HEK293 (cell line): Measurements from ENCODE around the gene TRIAP1.

Experiments used
- CTCF ChIA-PET: fragments of 350-600 bp; formaldehyde crosslinking; extraction: SDS; loops from one replicate; lab custom pipeline; 2021; ENCODE audit warnings: antibody characterized with exemption; lab: Yijun Ruan, JAX
- POLR2A ChIA-PET: fragments of 300-600 bp; formaldehyde crosslinking; extraction: SDS; loops from one replicate; lab custom pipeline; 2020; ENCODE audit warnings: antibody characterized with exemption, inconsistent platforms; lab: Yijun Ruan, JAX
- H3K27ac ChIP-seq: fragments of 200-500 bp; sonication (Bioruptor generic); 2 replicates; pipeline ENCODE4 v1.5.1; 2014; ENCODE audit warnings: low read depth, low read length, control low read depth, inconsistent platforms; ENCODE audit errors: extremely low read depth
- H3K36me3 ChIP-seq, 2 experiments: fragments of 200-500 bp in 1 of 2; sonication (Bioruptor generic) in 1 of 2; 1 replicate in 1 of 2; 2 replicates in 1 of 2; pipeline ENCODE4 v1.5.1; 2014 to 2017; ENCODE audit warnings: inconsistent platforms in 2 of 2, low read length in 2 of 2; ENCODE audit not compliant: control insufficient read depth in 2 of 2, insufficient read depth in 1 of 2
- H3K4me1 ChIP-seq: fragments of 200-500 bp; sonication (Bioruptor generic); 2 replicates; pipeline ENCODE4 v1.5.1; 2014; ENCODE audit warnings: mild to moderate bottlenecking, low read length, inconsistent platforms; ENCODE audit not compliant: control insufficient read depth, insufficient read depth
- H3K4me3 ChIP-seq: 2 replicates; pipeline ENCODE4 v1.5.1; 2011; ENCODE audit warnings: low read depth, mild to moderate bottlenecking, control low read depth, low read length, moderate library complexity
- H3K9me3 ChIP-seq: fragments of 200-500 bp; sonication (Bioruptor generic); 2 replicates; pipeline ENCODE4 v1.5.1; 2014; ENCODE audit warnings: low read depth, low read length, inconsistent platforms; ENCODE audit not compliant: control insufficient read depth, insufficient read depth
- KLF10 ChIP-seq: fragments of 450-650 bp; IDR thresholded peaks from 2 replicates; pipeline ENCODE4 v1.5.1; 2018; ENCODE audit warnings: missing biosample characterization, mild to moderate bottlenecking, missing genetic modification characterization
- MZF1 ChIP-seq: fragments of 450-650 bp; formaldehyde crosslinking; IDR thresholded peaks from 2 replicates; pipeline ENCODE4 v1.5.1; 2017; ENCODE audit warnings: missing biosample characterization, missing genetic modification characterization, borderline replicate concordance
- TCF7L2 ChIP-seq: IDR thresholded peaks from 2 replicates; pipeline ENCODE4 v1.6.1; 2011; ENCODE audit warnings: low read depth, mild to moderate bottlenecking, inconsistent platforms, low read length, moderate library complexity, borderline replicate concordance
- ZFP69B ChIP-seq: fragments of 450-650 bp; formaldehyde crosslinking; IDR thresholded peaks from 2 replicates; pipeline ENCODE4 v1.5.1; 2016; ENCODE audit warnings: missing biosample characterization, missing genetic modification characterization
- ZNF121 ChIP-seq: fragments of 450-650 bp; formaldehyde crosslinking; IDR thresholded peaks from 2 replicates; pipeline ENCODE4 v1.5.1; 2016; ENCODE audit warnings: missing biosample characterization, missing genetic modification characterization
- ZNF169 ChIP-seq: fragments of 450-650 bp; formaldehyde crosslinking; IDR thresholded peaks from 2 replicates; pipeline ENCODE4 v1.5.1; 2016; ENCODE audit warnings: missing biosample characterization, missing genetic modification characterization
- ZNF211 ChIP-seq: fragments of 450-650 bp; formaldehyde crosslinking; IDR thresholded peaks from 2 replicates; pipeline ENCODE4 v1.5.1; 2016; ENCODE audit warnings: low read depth, missing biosample characterization, missing genetic modification characterization
- ZNF221 ChIP-seq: fragments of 450-650 bp; formaldehyde crosslinking; IDR thresholded peaks from 2 replicates; pipeline ENCODE4 v1.5.1; 2017; ENCODE audit warnings: missing biosample characterization, missing genetic modification characterization, borderline replicate concordance
- ZNF24 ChIP-seq: fragments of 450-650 bp; formaldehyde crosslinking; IDR thresholded peaks from 2 replicates; pipeline ENCODE4 v1.5.1; 2016; ENCODE audit warnings: missing biosample characterization, missing genetic modification characterization
- ZNF274 ChIP-seq, 2 experiments: fragments of 200-500 bp in 1 of 2; fragments of 450-650 bp in 1 of 2; sonication (Bioruptor generic) in 1 of 2; formaldehyde crosslinking in 1 of 2; IDR thresholded peaks; 2 replicates each; pipeline versions ENCODE4 v1.5.1 to v1.6.1; 2014 to 2016; ENCODE audit warnings: borderline replicate concordance in 1 of 2, inconsistent platforms in 1 of 2, low read length in 1 of 2, missing biosample characterization in 1 of 2, missing genetic modification characterization in 1 of 2
- ZNF335 ChIP-seq: fragments of 450-650 bp; formaldehyde crosslinking; conservative IDR thresholded peaks from 2 replicates; pipeline ENCODE4 v1.5.1; 2016; ENCODE audit warnings: missing biosample characterization, missing genetic modification characterization
- ZNF404 ChIP-seq: fragments of 450-650 bp; formaldehyde crosslinking; IDR thresholded peaks from 2 replicates; pipeline ENCODE4 v1.5.1; 2017; ENCODE audit warnings: missing biosample characterization, missing genetic modification characterization
- ZNF473 ChIP-seq: fragments of 450-650 bp; formaldehyde crosslinking; IDR thresholded peaks from 2 replicates; pipeline ENCODE4 v1.5.1; 2017; ENCODE audit warnings: missing biosample characterization, missing genetic modification characterization
- ZNF560 ChIP-seq: fragments of 450-650 bp; formaldehyde crosslinking; IDR thresholded peaks from 2 replicates; pipeline ENCODE4 v1.5.1; 2017; ENCODE audit warnings: missing biosample characterization, missing genetic modification characterization, borderline replicate concordance
- ZNF571 ChIP-seq: fragments of 450-650 bp; formaldehyde crosslinking; IDR thresholded peaks from 2 replicates; pipeline ENCODE4 v1.5.0; 2017; ENCODE audit warnings: missing biosample characterization, missing genetic modification characterization
- ZNF585B ChIP-seq: fragments of 450-650 bp; formaldehyde crosslinking; IDR thresholded peaks from 2 replicates; pipeline ENCODE4 v1.5.1; 2016; ENCODE audit warnings: missing biosample characterization, missing genetic modification characterization
- ZNF626 ChIP-seq: fragments of 450-650 bp; sonication (Bioruptor Pico); formaldehyde crosslinking; IDR thresholded peaks from 2 replicates; pipeline ENCODE4 v1.5.1; 2018; ENCODE audit warnings: missing biosample characterization, missing genetic modification characterization, inconsistent platforms
- ZNF660 ChIP-seq: fragments of 450-650 bp; IDR thresholded peaks from 2 replicates; pipeline ENCODE4 v1.5.1; 2018; ENCODE audit warnings: missing biosample characterization, mild to moderate bottlenecking, missing genetic modification characterization
- ZNF670 ChIP-seq: fragments of 450-650 bp; formaldehyde crosslinking; IDR thresholded peaks from 2 replicates; pipeline ENCODE4 v1.5.1; 2016; ENCODE audit warnings: missing biosample characterization, missing genetic modification characterization, low read depth
- ZNF791 ChIP-seq: fragments of 450-650 bp; formaldehyde crosslinking; IDR thresholded peaks from 2 replicates; pipeline ENCODE4 v1.5.1; 2016; ENCODE audit warnings: missing biosample characterization, missing genetic modification characterization
- ZSCAN30 ChIP-seq: fragments of 450-650 bp; IDR thresholded peaks from 2 replicates; pipeline ENCODE4 v1.5.1; 2018; ENCODE audit warnings: missing biosample characterization, mild to moderate bottlenecking, missing genetic modification characterization, moderate library complexity
- TF ChIP-seq, protein P1 (sequence below): IDR thresholded peaks from 2 replicates; pipeline ENCODE4 v1.6.1; 2011; ENCODE audit warnings: mild to moderate bottlenecking, low read depth, low read length, borderline replicate concordance
- TF ChIP-seq, protein P2 (sequence below): fragments of 450-650 bp; formaldehyde crosslinking; IDR thresholded peaks from 2 replicates; pipeline ENCODE4 v1.5.1; 2016; ENCODE audit warnings: missing biosample characterization, missing genetic modification characterization, borderline replicate concordance
- TF ChIP-seq, protein P3 (sequence below): fragments of 450-650 bp; formaldehyde crosslinking; IDR thresholded peaks from 2 replicates; pipeline ENCODE4 v1.5.1; 2016; ENCODE audit warnings: missing biosample characterization, missing genetic modification characterization
- TF ChIP-seq, protein P4 (sequence below): fragments of 450-650 bp; formaldehyde crosslinking; IDR thresholded peaks from 2 replicates; pipeline ENCODE4 v1.5.1; 2017; ENCODE audit warnings: missing biosample characterization, missing genetic modification characterization
- TF ChIP-seq, protein P5 (sequence below): fragments of 450-650 bp; formaldehyde crosslinking; IDR thresholded peaks from 2 replicates; pipeline ENCODE4 v1.5.1; 2017; ENCODE audit warnings: missing biosample characterization, missing genetic modification characterization
- TF ChIP-seq, protein P6 (sequence below): fragments of 450-650 bp; formaldehyde crosslinking; IDR thresholded peaks from 2 replicates; pipeline ENCODE4 v1.5.1; 2016; ENCODE audit warnings: missing biosample characterization, missing genetic modification characterization

Gene TRIAP1

DNA sequence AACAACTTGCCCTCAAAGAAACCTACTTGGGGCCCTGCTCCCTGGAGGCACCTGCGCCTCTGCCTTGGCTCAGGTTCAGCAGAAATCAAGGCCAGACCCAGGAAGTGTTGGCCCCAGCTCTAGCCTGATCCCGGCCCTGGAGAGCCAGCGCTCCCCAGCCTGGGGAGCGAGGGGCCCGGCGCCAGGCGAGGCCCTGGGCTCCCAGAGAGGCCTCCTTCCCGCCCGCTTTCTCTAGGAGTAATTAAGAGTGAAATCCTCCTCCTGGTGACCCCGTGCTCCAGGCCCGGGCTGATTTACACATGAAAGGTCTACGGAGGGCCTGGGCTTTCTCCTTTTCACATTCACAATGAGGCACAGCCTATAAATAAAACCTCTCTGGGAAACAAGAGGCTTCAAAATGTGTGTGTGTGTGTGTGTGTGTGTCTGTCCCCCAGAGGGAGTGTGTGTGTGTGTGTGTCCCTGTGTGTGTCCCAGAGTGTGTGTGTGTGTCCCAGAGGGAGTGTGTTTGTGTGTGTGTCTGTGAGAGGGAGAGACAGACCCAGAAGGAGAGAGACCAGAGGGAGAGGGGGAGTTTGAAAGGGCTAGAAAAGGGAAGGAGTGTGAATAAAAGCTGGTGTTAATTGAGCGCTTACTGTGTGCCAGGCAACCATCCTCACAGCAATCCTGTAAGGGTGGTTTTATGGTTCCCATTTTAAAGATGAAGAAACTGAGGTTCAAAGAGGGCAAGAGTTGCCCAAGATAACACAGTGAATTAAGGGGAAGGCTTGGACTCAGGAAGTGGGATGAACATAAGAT is 32.1 kb downstream of the TRIAP1 start:
- H3K4me1 ChIP-seq, result 0 out of 2 replicates have a peak, but pooled peaks cover 3% of the 10 kb centered on the region
- H3K27ac ChIP-seq, result peak overlapping the region; percentile 71
- no peaks in the 10 kb centered on the region for H3K9me3 ChIP-seq
- no peaks in the 10 kb centered on the region for H3K36me3 ChIP-seq
- CTCF ChIA-PET, result interaction anchor here (0.6 to 1.6 kb wide), 3 partner anchors 11 to 47 kb away, joined by 5 read pairs; no protein-coding TSS in a partner anchor
- H3K4me3 ChIP-seq, result no peak overlapping the region
- POLR2A ChIA-PET, result interaction anchor here (0.6 kb wide), 1 partner anchor 66 kb away, joined by 4 read pairs; no protein-coding TSS in a partner anchor
- no peak for TF ChIP-seq ZNF670 (tag by site-specific recombination)
- no peak for TF ChIP-seq ZNF571 (tag by site-specific recombination)
- TF ChIP-seq ZNF274 (IDR thresholded peaks at IDR 0.05; ENCODE audit: low read length), result no peak
- no peak for TF ChIP-seq ZNF274 (tag by site-specific recombination; IDR thresholded peaks at IDR 0.05; ENCODE audit: borderline replicate concordance)
- no peak for TF ChIP-seq ZFP69B (tag by site-specific recombination)
- no peak for TF ChIP-seq ZNF560
- TF ChIP-seq ZNF121, result no peak
- no peak for TF ChIP-seq TCF7L2
- no peak for TF ChIP-seq KLF10 (tag by site-specific recombination)
- TF ChIP-seq ZNF791 (tag by site-specific recombination), result no peak
- TF ChIP-seq, protein P1, sequence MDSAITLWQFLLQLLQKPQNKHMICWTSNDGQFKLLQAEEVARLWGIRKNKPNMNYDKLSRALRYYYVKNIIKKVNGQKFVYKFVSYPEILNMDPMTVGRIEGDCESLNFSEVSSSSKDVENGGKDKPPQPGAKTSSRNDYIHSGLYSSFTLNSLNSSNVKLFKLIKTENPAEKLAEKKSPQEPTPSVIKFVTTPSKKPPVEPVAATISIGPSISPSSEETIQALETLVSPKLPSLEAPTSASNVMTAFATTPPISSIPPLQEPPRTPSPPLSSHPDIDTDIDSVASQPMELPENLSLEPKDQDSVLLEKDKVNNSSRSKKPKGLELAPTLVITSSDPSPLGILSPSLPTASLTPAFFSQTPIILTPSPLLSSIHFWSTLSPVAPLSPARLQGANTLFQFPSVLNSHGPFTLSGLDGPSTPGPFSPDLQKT, result no peak
- no peak for TF ChIP-seq ZNF660
- no peak for TF ChIP-seq ZNF24 (tag by site-specific recombination)
- TF ChIP-seq, protein P2, sequence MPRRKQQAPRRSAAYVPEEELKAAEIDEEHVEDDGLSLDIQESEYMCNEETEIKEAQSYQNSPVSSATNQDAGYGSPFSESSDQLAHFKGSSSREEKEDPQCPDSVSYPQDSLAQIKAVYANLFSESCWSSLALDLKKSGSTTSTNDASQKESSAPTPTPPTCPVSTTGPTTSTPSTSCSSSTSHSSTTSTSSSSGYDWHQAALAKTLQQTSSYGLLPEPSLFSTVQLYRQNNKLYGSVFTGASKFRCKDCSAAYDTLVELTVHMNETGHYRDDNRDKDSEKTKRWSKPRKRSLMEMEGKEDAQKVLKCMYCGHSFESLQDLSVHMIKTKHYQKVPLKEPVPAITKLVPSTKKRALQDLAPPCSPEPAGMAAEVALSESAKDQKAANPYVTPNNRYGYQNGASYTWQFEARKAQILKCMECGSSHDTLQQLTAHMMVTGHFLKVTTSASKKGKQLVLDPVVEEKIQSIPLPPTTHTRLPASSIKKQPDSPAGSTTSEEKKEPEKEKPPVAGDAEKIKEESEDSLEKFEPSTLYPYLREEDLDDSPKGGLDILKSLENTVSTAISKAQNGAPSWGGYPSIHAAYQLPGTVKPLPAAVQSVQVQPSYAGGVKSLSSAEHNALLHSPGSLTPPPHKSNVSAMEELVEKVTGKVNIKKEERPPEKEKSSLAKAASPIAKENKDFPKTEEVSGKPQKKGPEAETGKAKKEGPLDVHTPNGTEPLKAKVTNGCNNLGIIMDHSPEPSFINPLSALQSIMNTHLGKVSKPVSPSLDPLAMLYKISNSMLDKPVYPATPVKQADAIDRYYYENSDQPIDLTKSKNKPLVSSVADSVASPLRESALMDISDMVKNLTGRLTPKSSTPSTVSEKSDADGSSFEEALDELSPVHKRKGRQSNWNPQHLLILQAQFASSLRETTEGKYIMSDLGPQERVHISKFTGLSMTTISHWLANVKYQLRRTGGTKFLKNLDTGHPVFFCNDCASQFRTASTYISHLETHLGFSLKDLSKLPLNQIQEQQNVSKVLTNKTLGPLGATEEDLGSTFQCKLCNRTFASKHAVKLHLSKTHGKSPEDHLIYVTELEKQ (tag by site-specific recombination), result no peak
- TF ChIP-seq, protein P3, sequence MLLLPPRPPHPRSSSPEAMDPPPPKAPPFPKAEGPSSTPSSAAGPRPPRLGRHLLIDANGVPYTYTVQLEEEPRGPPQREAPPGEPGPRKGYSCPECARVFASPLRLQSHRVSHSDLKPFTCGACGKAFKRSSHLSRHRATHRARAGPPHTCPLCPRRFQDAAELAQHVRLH, result 0 out of 2 replicates have a peak, but pooled peaks have one; percentile 24
- TF ChIP-seq ZNF404 (tag by site-specific recombination), result no peak
- TF ChIP-seq ZNF335 (tag by site-specific recombination), result peak; percentile 53
- TF ChIP-seq ZNF211 (tag by site-specific recombination), result no peak
- TF ChIP-seq, protein P4, sequence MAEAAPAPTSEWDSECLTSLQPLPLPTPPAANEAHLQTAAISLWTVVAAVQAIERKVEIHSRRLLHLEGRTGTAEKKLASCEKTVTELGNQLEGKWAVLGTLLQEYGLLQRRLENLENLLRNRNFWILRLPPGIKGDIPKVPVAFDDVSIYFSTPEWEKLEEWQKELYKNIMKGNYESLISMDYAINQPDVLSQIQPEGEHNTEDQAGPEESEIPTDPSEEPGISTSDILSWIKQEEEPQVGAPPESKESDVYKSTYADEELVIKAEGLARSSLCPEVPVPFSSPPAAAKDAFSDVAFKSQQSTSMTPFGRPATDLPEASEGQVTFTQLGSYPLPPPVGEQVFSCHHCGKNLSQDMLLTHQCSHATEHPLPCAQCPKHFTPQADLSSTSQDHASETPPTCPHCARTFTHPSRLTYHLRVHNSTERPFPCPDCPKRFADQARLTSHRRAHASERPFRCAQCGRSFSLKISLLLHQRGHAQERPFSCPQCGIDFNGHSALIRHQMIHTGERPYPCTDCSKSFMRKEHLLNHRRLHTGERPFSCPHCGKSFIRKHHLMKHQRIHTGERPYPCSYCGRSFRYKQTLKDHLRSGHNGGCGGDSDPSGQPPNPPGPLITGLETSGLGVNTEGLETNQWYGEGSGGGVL (tag by site-specific recombination), result peak; percentile 44
- 0 out of 2 replicates have a peak, but pooled peaks have one; percentile 22 for TF ChIP-seq ZSCAN30
- TF ChIP-seq ZNF473, result peak; percentile 47; the same call in 1 of the 2 replicates
- TF ChIP-seq MZF1, result no peak
- no peak for TF ChIP-seq ZNF221 (tag by site-specific recombination)
- TF ChIP-seq ZNF169 (tag by site-specific recombination), result no peak
- TF ChIP-seq, protein P5, sequence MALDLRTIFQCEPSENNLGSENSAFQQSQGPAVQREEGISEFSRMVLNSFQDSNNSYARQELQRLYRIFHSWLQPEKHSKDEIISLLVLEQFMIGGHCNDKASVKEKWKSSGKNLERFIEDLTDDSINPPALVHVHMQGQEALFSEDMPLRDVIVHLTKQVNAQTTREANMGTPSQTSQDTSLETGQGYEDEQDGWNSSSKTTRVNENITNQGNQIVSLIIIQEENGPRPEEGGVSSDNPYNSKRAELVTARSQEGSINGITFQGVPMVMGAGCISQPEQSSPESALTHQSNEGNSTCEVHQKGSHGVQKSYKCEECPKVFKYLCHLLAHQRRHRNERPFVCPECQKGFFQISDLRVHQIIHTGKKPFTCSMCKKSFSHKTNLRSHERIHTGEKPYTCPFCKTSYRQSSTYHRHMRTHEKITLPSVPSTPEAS, result peak; percentile 92
- TF ChIP-seq ZNF585B, result no peak
- TF ChIP-seq, protein P6, sequence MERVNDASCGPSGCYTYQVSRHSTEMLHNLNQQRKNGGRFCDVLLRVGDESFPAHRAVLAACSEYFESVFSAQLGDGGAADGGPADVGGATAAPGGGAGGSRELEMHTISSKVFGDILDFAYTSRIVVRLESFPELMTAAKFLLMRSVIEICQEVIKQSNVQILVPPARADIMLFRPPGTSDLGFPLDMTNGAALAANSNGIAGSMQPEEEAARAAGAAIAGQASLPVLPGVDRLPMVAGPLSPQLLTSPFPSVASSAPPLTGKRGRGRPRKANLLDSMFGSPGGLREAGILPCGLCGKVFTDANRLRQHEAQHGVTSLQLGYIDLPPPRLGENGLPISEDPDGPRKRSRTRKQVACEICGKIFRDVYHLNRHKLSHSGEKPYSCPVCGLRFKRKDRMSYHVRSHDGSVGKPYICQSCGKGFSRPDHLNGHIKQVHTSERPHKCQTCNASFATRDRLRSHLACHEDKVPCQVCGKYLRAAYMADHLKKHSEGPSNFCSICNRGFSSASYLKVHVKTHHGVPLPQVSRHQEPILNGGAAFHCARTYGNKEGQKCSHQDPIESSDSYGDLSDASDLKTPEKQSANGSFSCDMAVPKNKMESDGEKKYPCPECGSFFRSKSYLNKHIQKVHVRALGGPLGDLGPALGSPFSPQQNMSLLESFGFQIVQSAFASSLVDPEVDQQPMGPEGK (tag by site-specific recombination), result no peak
- TF ChIP-seq ZNF626 (tag by site-specific recombination), result no peak
